A673 (cell line): Measurements from ENCODE around the gene VAMP5. TPM values are rescaled to one million over a fixed set of nuclear protein-coding genes. Genes with fewer than 3 reads are reported as not detected.

Experiments
- BruUV-seq: library from RNA; stranded (reverse); fragments of 400-500 nt; replicated peaks from 2 replicates; lab custom pipeline; 2021; lab: Mats Ljungman, UMichigan
- CTCF ChIA-PET: fragments of 300-600 bp; sonication (Branson Sonifier 250); formaldehyde crosslinking; loops from one replicate; lab custom pipeline; 2022; ENCODE audit warnings: antibody characterized with exemption; lab: Charles Lee
- POLR2A ChIA-PET: fragments of 300-600 bp; sonication (Branson Sonifier 250); formaldehyde crosslinking; loops from one replicate; lab custom pipeline; 2022; ENCODE audit warnings: antibody characterized with exemption; ENCODE audit not compliant: low non-redundant PET; lab: Charles Lee
- DNase-seq: peaks from one replicate; pipeline ENCODE4 v3.0.0-alpha.2; 2015; ENCODE audit warnings: low spot score
- H3K27ac ChIP-seq: fragments of 200-600 bp; sonication (generic); 2 replicates; pipeline ENCODE4 v1.5.1; 2016; ENCODE audit warnings: mixed run types, low read depth, mild to moderate bottlenecking, mixed read lengths, antibody characterized with exemption, low read length; ENCODE audit not compliant: poor library complexity, severe bottlenecking
- H3K27me3 ChIP-seq: fragments of 200-600 bp; sonication (generic); replicated peaks from 2 replicates; pipeline ENCODE4 v1.6.1; 2017; ENCODE audit warnings: mixed run types, low read depth, mild to moderate bottlenecking, mixed read lengths, antibody characterized with exemption, low read length; ENCODE audit not compliant: insufficient read depth, poor library complexity
- H3K36me3 ChIP-seq: fragments of 200-600 bp; sonication (generic); 2 replicates; pipeline ENCODE4 v1.6.1; 2016; ENCODE audit warnings: mixed run types, mild to moderate bottlenecking, mixed read lengths, antibody characterized with exemption, low read length; ENCODE audit not compliant: insufficient read depth, poor library complexity, severe bottlenecking
- H3K4me1 ChIP-seq: fragments of 200-600 bp; sonication (generic); 2 replicates; pipeline ENCODE4 v1.6.1; 2017; ENCODE audit warnings: mixed run types, mild to moderate bottlenecking, mixed read lengths, antibody characterized with exemption, low read length; ENCODE audit not compliant: insufficient read depth, poor library complexity, severe bottlenecking
- H3K4me3 ChIP-seq: fragments of 200-600 bp; sonication (generic); 2 replicates; pipeline ENCODE4 v1.5.1; 2016; ENCODE audit warnings: low read depth, mixed run types, mild to moderate bottlenecking, mixed read lengths, low read length; ENCODE audit not compliant: poor library complexity, severe bottlenecking
- H3K9me3 ChIP-seq: fragments of 200-600 bp; sonication (generic); 2 replicates; pipeline ENCODE4 v1.6.1; 2016; ENCODE audit warnings: mixed run types, low read depth, mild to moderate bottlenecking, mixed read lengths, antibody characterized with exemption, low read length; ENCODE audit not compliant: poor library complexity, severe bottlenecking
- CTCF ChIP-seq: fragments of 300-800, 200-600 bp; sonication (generic); conservative IDR thresholded peaks from 2 replicates; pipeline ENCODE4 v1.5.1; 2017; ENCODE audit warnings: low read depth, mild to moderate bottlenecking, antibody characterized with exemption, low read length, moderate library complexity, mixed read lengths
- EZH2 ChIP-seq: fragments of 200-600 bp; sonication (generic); IDR thresholded peaks from 2 replicates; pipeline ENCODE4 v1.6.1; 2017; ENCODE audit warnings: borderline replicate concordance, low read depth, mild to moderate bottlenecking, mixed read lengths, antibody characterized with exemption, low read length; ENCODE audit not compliant: poor library complexity, severe bottlenecking
- intact Hi-C: fragments of 100-400 bp; cut with micrococcal nuclease; formaldehyde crosslinking; loops from one replicate; pipeline ENCODE4 v1.10.0; 2022; ENCODE audit not compliant: unreplicated experiment
- total RNA-seq: library from RNA; stranded (reverse); gene quantifications from 2 replicates; pipeline ENCODE4 v1.2.3, GENCODE V29; 2021

VAMP5 gene
- total RNA-seq, 1 experiment from 2014 or later: 2.1 TPM

GRCh38 chr2:85628658-85629057 is 44.4 kb downstream of the VAMP5 start:
- H3K36me3 ChIP-seq: peaks cover 92% of the 10 kb centered on the region
- CTCF ChIA-PET: interaction anchor here (1.0 kb wide), 1 partner anchor 9 kb away, joined by 4 read pairs; no protein-coding TSS in a partner anchor
- DNase-seq: no peak

GRCh38 chr2:85631316-85631715 is 47.1 kb downstream of the VAMP5 start:
- intact Hi-C loops: no loop called here
- no peaks in the 10 kb centered on the region for H3K9me3 ChIP-seq
- H3K36me3 ChIP-seq: peaks cover 85% of the 10 kb centered on the region
- ChIA-PET CTCF (no interaction called here), POLR2A (no interaction called here)
- no TSS peak for BruUV-seq
- no peak overlapping the region for H3K4me3 ChIP-seq
- H3K27me3 ChIP-seq: no peaks in the 10 kb centered on the region
- no peaks in the 10 kb centered on the region for H3K4me1 ChIP-seq
- TF ChIP-seq CTCF (no peak), EZH2 (no peak)
- no peak for DNase-seq
- H3K27ac ChIP-seq: no peak overlapping the region

More at GRCh38 chr2:85628658-85629057, 44.4 kb downstream of the VAMP5 start:
- POLR2A ChIA-PET: no interaction called here
- no peaks in the 10 kb centered on the region for H3K4me1 ChIP-seq
- intact Hi-C loops: no loop called here
- H3K9me3 ChIP-seq: no peaks in the 10 kb centered on the region
- H3K27me3 ChIP-seq: no peaks in the 10 kb centered on the region
- H3K4me3 ChIP-seq: no peak overlapping the region
- H3K27ac ChIP-seq: no peak overlapping the region
- BruUV-seq: no TSS peak
- no peak for TF ChIP-seq EZH2
- no peak for TF ChIP-seq CTCF

- TF ChIP-seq EZH2 (no peak), CTCF (no peak)
These were observed 50.8 kb downstream of the VAMP5 start for GRCh38 chr2:85635011-85635410.

More at GRCh38 chr2:85635011-85635410, 50.8 kb downstream of the VAMP5 start:
- no peak for DNase-seq
- Histone ChIP-seq H3K4me3 (no peak overlapping the region), H3K9me3 (no peaks in the 10 kb centered on the region), H3K36me3 (peaks cover 83% of the 10 kb centered on the region), H3K4me1 (no peaks in the 10 kb centered on the region), H3K27ac (no peak overlapping the region), H3K27me3 (no peaks in the 10 kb centered on the region)
- no TSS peak for BruUV-seq
- intact Hi-C loops: no loop called here
- CTCF ChIA-PET: no interaction called here
- POLR2A ChIA-PET: no interaction called here
